Germinal center (tissue), 1 donor: ENCODE results near the gene NF1.

Experiments
- DNase-seq: peaks from one replicate; pipeline ENCODE4 v3.0.0; 2012; ENCODE audit warnings: mixed read lengths, low spot score

Gene NF1

DNA sequence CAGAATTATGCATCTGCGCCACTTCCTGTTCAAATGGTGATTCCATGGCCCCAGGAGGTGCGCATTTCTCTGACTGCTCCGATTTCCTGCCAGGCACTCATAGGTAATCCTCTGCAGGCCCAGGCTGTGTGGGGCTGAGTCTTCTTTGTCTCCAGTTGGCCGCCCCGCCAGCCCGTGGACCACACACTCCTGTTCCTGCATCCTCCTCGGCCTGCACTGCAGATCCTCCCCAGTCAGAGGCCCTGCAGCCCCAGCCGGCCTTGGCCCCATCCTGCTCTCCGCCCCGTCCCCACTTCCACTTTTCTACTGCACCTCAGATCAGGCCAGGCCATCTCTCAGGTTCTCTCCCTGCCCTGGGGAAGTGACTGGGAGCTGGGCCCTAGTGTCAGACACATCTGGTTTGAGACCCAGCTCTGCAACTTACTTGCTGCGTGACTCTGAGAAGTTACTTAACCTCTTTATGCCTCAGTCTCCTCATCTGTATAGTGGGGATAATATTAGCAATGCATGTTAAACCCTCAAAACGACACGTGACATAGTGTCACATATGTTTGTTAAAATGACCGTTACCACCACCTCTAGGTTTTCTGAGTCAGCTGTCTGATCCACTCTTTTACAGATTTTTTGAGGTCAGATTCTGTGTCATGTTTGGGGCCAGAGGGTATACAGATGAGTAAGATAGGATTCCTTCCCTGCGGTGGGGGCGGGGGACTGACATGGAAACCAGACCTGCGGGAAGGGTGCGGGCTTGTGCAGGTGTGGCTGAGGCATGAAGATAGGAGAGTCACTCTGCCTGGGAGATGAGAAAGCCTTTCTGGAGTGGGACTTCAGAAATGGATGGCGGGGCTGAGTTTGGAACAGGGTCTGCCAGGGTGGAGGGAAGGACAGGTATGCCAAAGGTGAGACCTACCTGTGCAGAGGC is 309.5 kb downstream of the NF1 start:
- DNase-seq = no peak

DNA sequence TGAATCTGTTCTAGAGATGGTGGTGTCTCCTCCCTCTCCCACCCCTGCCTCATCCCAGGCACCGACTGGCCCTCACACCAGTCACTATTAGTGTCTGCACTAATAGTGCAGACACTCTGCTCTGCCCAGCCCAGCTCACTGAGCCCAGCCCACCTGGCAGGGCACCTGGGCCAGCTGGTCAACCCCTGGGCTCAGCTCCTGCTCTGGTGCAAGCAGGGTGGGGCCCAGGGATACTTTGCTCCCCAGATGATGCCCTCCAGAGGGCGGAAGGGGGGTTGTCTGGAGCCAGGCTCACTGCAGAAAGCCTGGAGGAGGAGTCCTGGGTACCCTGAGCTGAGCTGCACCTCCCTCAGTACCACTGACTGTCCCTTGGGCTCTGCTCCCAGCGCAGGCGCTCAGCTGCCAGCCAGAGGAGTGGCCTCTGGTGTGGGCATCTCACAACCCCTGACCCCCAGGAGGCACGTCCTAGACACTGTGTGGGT is 311.2 kb downstream of the NF1 start:
- DNase-seq = no peak

DNA sequence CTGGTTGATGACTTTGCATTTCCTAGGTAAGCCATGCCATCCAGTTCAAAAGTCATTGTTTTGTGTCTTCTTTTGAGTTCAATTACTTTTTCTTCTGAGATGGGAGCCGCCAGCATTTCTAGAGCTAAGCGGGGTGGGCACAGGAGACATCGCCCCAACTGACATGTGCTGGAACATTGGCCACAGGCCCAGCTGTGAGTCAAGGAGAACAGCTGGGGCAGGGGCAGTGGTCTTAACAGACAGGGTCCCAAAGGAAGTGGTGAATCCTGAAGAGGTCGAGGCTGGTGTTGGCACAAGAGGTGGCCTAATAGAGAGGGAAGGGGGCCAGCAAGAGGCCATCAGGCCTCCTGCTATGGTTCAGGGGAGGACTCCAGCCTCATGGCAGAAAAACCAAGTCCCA is 313.8 kb downstream of the NF1 start:
- no peak for DNase-seq

DNA sequence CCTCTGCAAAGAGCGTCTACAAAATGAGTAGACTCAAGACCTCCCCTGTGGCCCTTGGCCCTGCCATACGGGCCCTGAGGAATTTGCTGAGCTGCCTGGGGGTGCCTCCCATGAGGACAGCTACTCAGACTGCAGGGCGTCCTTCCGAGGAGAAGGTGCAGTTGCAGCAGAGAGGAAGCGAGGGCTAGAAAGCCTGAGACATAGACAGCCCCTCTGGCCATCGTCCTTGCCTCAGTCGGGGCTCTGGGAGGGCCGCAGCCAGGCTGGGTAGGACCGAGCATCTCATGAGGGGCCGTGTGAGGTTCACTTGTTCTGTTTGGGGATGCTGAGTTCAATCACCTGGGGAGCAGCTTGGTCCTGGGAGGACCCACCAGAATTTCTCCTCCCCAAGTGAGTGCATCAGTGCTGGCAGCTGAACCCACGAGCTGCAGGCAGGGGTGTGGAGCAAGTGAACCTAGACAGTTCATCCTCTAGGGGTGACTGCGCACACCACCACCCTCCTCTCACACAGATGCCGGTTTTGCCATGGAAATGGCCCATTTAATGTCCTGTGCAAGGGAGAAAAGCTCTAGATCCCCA is 317.0 kb downstream of the NF1 start:
- DNase-seq = no peak

DNA sequence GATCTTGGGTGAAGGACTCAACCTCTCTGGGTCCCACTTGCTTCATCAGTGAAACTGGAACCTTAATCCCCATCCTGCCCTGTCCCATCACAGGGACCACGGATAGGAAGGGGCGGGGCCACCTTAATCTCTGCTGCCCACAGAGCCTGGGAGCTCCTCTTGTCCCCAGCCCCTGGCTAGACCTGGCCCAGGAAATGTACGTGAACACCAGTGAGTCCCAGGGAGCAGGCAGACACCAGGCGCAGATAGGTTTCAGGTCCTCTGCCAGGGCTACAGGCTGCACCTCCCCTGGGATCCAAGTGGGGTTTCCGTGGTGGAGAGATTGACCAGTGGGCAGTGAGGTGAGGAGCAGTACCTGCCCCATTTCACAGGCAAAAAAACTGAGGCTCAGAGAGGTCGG is 317.7 kb downstream of the NF1 start:
- DNase-seq = no peak

DNA sequence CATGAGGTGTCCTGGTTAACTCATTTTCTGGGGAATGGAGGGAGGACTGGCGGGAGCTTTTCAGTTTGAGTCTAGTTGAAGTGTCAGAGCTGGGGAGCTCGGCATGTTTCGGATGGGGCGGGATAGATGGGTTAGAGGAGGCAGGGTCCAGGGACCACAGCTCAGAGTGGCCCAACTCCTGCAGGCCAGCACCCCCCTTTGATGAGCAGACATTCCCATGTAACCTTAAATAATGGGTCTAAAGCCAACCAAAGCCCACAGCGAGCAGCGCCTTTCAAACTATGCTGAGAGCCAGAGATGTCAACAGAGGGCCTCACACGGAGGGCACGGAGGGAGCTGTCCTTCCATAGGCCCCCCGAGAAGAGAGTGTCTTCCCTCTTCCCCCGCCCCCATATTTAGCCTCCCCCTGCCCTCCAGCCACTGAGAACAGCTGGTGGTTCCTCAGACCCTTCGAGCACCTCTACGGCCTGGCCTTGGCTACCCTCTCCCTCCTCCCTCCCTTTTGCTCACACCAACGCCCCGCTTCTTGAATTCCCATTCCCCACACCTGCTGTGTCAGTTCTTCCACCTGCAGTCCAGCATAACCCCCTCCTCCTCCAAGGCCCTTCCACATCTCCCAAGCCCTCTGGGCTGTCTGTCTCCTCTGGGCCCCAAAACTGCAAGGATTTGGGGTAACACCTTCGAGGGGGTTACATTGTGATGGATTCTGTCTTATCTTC is 318.5 kb downstream of the NF1 start:
- no peak for DNase-seq

DNA sequence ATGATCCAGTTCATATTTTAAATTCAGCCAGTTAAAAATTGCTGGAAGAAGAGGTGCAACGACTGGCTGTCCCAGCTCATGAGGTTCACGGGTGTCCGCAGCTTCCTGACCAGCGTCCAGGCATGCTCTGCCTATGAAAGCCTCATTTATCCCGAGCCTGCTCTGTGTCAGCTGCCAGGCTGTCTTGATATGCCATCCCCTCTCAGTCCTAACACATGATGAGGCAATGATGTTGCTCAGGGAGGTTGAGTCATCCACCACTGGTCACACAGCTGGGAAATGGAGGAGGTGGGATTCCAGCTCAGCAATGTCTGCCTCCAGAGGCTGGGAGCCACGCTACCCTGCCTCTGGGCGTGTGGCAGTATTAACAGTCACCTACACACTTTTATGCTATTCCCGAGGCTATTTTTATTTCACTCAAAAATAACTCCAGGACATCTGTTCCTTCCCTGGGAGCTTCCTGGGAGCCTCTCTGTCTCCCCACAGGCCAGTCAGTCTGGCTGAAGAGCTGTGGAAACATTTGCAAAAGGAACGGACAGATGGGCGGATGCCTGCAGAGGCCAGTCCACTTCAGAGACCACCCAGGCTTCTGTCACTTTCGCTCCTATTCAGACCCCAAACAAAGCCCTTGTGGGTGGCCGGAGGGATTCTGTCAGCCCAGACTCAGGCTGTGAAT is 319.2 kb downstream of the NF1 start:
- no peak for DNase-seq

DNA sequence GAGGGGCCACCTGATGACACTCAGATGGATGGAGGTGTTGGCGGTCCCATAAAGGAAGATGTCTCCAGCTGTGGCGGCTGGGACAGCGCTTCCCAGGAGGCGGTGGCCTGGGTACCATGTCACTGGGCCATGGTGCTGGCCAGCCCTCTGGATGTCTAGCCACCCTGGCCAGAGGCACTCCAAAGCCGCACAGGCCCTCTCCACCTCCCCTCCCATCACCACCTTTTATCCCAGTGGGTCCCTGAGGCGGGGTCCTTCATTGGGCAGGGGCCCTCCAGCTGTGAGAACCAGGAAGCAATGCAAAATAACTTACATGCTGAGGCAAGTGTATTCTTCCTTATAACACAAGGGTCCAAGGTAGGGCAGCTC is 319.8 kb downstream of the NF1 start:
- DNase-seq = no peak

DNA sequence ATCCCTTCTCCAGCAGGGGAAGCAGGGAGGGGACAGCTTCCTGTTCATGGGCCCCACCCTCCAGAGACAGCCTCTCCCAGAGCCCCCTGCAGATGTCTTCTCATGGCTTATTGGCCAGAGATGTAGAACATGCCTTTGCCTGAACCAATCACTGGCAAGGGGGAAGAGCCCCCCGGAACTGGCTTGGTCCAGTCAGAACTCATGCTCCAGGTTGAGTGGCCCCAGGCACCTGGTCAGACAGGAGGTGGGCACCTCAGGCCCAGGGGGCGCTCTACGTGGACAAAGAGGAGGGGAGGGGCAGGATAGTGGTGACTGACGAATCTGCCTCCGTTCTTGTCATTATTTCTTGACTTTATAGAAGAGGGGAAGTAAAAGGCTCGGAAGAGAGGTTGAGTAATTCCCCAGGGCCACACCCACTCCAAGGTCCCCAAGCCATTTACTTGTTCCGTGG is 320.3 kb downstream of the NF1 start:
- DNase-seq = no peak

DNA sequence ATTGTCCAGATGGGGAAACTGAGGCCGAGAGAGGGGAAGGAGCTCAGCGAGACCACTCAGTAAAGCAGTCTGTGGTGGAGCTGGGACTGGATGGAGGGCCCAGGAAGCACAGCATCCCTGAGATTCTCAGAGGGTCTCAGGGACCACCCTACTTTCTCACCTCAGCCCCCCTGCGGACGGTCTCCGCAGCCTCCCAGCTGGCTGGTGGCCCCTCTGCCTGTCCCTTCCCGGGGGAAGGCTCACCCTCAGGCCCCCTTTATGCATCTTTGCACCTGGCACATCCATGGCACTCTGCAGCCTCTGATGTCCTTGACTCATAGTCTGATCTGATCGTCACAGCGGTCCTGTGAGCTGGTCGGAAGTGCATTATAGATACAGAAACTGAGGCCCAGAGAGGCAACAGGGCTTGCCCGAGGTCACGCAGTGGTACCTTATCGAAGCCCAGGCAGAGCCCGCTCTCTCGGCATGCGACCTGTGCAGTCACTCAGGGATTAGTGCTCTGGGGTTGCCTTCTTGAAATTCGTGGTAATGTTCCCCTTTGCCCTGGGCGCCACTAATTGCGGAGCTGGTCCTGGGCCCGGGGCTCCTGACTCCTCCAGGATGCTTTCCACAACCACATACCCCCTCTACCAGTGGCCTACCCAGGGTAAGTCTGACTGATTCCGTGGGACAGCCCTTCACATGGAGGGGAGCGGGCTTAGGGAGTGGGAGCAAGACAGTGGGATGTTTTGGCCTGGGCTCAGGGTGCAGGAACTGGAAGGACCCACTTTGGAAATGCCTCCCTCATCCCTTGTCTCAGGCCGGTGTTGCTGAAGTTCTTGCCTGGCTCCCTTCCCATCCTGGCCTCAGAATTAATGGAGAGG is 321.1 kb downstream of the NF1 start:
- no peak for DNase-seq

DNA sequence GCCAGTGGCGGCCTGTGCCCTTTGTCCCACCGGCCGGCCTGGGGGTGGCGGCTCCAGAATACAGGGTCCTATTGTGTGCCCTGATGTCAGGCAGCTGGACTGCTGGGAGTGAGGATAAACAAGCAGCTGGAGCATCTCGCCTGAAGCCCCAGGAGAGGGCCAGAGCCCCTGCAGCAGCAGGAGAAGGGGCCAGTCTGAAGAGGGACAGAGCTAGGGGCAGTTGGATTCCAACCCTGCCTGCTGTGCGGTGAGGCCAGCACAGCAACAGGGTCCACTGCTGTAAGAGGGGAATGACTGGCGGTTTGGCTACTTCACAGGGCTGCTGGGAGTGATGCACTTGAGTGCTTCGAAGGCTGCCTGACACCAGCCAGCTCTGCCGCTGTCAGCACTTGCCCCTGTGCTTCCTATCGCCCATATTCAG is 321.7 kb downstream of the NF1 start:
- no peak for DNase-seq

DNA sequence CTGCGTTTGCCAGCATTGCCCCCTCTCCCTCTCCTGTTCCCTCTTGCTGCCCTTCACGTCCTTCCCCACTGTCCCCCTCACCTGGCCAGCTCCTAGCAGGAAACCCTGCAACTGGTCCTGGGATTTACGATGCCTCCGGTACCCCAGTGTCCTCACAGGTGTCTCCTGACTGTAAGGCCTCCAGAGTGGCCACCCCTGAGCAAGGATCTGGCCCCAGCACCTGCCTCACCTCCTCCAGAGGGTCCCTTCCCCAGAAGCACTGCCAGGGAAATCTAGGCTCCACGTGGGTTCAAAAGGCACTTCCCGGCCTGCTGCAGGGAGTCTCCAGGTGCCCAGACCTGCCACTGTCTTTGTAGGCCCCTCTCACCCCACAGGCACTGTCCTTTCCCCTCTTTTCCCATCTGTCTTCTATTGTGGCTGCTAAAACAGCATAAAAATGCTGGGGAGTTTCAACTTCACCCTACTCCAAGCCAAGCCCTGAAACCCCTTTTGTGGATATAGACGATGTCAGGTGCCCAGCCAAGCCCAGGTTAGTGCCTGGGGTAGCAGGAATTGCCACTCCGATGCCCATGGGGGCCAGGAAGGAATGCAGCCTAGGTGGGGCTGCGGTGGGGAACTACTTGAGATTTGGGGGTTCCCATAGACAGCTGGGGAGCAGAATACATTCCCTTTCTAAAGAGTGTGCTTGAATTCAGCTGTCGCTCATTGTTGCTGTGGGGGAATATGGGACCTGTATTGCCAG is 322.4 kb downstream of the NF1 start:
- DNase-seq = no peak

DNA sequence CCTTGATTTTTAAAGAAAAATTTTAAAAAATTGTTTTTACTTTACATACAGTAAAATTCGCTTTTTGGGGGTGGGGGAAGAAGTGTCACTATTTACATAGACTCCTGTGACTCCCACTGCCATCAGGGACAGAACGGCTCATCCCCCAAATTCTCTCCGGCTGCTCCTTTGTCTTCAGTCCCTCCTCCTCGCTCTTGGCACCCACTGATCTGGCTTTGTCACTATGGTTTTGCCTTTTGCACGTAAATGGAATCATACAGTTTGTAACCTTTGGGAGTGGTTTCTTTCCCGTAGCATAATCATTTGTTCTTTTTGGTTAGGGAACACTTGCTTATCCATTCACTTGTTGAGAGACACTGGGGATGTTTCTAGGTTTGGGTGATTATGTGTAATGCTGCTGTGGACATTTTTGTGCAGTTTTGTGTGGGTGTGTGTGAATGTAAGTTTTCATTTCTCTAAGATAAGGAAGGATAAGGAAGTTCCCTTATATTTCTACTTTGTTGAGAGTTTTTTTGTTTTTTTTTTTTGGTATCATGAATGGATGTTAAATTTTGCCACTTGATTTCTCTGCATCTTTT is 324.1 kb downstream of the NF1 start:
- no peak for DNase-seq

DNA sequence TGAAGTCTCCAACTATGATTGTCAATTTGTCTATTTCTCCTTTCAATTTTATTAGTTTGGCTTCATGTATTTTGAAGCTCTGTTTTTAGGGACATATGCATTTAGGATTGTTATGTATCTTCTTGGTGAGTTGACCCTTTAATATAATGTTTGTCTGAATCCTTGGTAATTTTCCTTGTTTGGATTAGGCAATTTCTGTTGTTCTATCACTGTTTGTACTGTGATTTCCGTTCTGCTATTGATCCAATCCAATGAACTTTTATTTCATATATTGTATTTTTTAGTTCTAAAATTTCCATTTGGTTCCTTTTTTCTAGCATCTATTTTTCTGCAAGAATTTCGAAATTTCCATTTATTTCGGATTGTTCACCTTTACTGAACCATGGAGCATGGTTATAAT is 327.7 kb downstream of the NF1 start:
- DNase-seq = no peak

DNA sequence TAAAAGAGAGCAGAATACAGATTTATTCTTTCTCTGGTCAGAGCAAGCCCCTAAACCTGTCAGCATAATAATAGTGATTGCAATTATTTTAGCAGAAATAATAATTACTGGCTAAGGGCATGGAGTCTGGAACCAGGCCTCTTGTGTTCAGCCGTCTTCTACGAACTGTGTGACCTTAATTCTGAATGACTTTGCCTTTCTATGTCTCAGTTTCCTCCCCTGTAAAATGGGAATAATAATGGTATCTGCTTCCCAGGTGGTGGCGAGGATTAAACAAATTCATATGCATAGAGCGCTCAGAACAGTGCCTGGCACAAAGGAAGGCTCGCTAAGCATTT is 330.1 kb downstream of the NF1 start:
- no peak for DNase-seq

DNA sequence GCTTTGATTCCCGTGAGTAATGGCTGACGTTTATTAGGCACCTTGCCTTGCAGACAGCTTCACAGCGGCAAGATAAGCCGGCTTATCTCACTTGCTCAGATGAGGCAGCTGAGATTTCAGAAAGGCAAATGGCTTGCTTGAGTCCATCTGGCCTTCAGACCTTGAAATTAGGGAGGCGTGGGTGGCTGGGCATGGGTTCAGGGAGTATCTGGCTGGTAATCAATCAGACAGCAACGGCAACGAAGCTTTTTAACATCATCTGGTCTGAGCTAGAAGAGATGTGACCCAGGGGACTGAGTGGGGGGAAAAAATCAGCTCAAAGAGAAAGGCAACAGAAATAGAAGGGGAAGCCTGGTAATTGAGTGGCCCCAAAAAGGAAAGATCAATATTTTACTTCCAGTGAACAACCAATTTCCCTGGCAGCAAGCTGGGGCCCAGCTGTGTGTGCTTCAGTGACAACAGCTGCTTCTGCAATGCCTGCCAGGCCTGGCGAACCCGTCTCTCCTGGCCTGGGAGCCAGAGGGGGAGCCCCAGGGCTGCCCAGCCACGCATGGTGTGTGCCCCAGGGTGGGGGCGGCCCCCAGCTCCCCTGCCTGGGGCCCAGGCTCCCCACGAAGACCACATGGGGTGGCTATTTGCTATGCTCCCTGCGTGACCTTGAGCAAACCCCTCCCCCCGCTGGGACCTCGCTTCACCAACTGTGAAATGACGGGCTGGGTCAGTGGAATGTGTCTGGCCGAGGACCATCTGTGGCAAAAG is 330.7 kb downstream of the NF1 start:
- no peak for DNase-seq
